Sigmoid colon (tissue), 3 donors: ENCODE data around the gene RECK.

Source experiments
- POLR2A ChIP-seq, 2 donors: fragments of 450-650 bp; IDR thresholded peaks; one replicate each; pipeline ENCODE4 v1.6.1; 2016; ENCODE audit warnings: antibody characterized with exemption in 2 of 2, mild to moderate bottlenecking in 2 of 2, moderate library complexity in 2 of 2
- TF ChIP-seq, protein P1 (sequence below), 4 experiments: fragments of 450-650 bp in 3 of 4; fragments of 200-600 bp in 1 of 4; IDR thresholded peaks; one replicate each; pipeline ENCODE4 v1.5.1; 2016 to 2019; ENCODE audit warnings: antibody characterized with exemption in 4 of 4, mild to moderate bottlenecking in 3 of 4, moderate library complexity in 2 of 4

DNA sequence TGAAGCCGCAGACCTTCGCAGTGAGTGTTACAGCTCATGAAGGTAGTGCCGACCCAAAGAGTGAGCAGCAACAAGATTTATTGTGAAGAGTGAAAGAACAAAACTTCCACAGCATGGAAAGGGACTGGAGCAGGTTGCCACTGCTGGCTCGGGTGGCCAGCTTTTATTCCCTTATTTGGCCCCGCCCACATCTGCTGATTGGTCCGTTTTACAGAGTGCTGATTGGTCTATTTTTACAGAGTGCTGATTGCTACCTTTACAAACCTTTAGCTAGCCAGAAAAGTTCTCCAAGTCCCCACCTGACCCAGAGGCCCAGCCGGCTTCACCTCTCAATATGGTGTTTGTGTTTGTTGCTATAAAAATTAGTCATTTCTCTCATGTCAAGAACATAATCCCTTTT lies 49.7 kb downstream of the RECK start:
- no peak for TF ChIP-seq POLR2A (IDR thresholded peaks at IDR 0.05)
- TF ChIP-seq, protein P1, sequence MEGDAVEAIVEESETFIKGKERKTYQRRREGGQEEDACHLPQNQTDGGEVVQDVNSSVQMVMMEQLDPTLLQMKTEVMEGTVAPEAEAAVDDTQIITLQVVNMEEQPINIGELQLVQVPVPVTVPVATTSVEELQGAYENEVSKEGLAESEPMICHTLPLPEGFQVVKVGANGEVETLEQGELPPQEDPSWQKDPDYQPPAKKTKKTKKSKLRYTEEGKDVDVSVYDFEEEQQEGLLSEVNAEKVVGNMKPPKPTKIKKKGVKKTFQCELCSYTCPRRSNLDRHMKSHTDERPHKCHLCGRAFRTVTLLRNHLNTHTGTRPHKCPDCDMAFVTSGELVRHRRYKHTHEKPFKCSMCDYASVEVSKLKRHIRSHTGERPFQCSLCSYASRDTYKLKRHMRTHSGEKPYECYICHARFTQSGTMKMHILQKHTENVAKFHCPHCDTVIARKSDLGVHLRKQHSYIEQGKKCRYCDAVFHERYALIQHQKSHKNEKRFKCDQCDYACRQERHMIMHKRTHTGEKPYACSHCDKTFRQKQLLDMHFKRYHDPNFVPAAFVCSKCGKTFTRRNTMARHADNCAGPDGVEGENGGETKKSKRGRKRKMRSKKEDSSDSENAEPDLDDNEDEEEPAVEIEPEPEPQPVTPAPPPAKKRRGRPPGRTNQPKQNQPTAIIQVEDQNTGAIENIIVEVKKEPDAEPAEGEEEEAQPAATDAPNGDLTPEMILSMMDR (IDR thresholded peaks at IDR 0.05) = no peak
